ENCODE results near the gene LACTBL1.
"Not testable (repeated sequence)": the region's sequence is repeated elsewhere in the genome, so short reads cannot be mapped to it uniquely, and the experiment has no call there.

Gene LACTBL1

DNA sequence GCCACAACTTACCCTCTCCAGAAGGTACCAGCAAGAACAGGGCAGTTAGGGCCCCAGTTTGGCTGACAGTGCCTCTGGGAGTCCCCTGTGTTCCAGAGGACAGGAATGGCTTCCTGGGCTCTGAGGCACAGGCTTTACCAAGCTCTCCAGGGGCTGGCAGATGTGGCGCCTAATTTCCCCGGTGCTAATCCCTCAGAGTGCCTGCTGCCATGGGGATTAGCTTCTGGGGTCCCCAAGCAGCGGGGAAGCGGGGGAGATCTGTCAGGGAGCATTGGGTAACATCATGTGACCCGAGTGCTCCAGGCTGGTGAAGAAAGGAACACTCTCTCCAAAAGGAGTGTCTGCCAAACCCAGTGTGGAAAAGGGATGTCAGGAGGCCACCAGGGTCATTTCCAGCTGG is at the start of gene LACTBL1:
LACTBL1 (minus strand) TSS at position 107 of the 400 bp plus-strand sequence. CDS start 550 bp downstream, outside the sequence.
- H3K4me3 ChIP-seq (ENCODE audit: low read length), result no peak within 1 kb of the TSS
- no peaks in the 10 kb centered on the region for H3K9me3 ChIP-seq (ENCODE audit: control insufficient read depth, low read length)
- H3K36me3 ChIP-seq (ENCODE audit: control insufficient read depth, insufficient read depth, low read length), result no peaks in the 10 kb centered on the region
- H3K4me1 ChIP-seq (ENCODE audit: control insufficient read depth, insufficient read depth, low read length), result no peaks in the 10 kb centered on the region
- no peak within 1 kb of the TSS for H3K9ac ChIP-seq (ENCODE audit: low read length)
- peaks cover 23% of the 10 kb centered on the region for H3K27me3 ChIP-seq (ENCODE audit: control insufficient read depth, insufficient read depth, low read length)

GRCh38 chr1:23021834-23022233 is 49.2 kb upstream of the LACTBL1 start:
- Histone ChIP-seq H3K4me3 (ENCODE audit: low read length) (no peak overlapping the region), H3K4me1 (ENCODE audit: control insufficient read depth, insufficient read depth, low read length) (no peaks in the 10 kb centered on the region), H3K27me3 (ENCODE audit: control insufficient read depth, insufficient read depth, low read length) (no peaks in the 10 kb centered on the region), H3K9me3 (ENCODE audit: control insufficient read depth, low read length) (no peaks in the 10 kb centered on the region), H3K9ac (ENCODE audit: low read length) (no peak overlapping the region), H3K36me3 (ENCODE audit: control insufficient read depth, insufficient read depth, low read length) (no peaks in the 10 kb centered on the region)

- H3K9ac ChIP-seq (ENCODE audit: low read length), result no peak overlapping the region
- H3K4me1 ChIP-seq (ENCODE audit: control insufficient read depth, insufficient read depth, low read length), result no peaks in the 10 kb centered on the region
- peak overlapping the region; percentile 83 for H3K4me3 ChIP-seq (ENCODE audit: low read length)
- H3K9me3 ChIP-seq (ENCODE audit: control insufficient read depth, low read length), result no peaks in the 10 kb centered on the region
- no peaks in the 10 kb centered on the region for H3K27me3 ChIP-seq (ENCODE audit: control insufficient read depth, insufficient read depth, low read length)
- no peaks in the 10 kb centered on the region for H3K36me3 ChIP-seq (ENCODE audit: control insufficient read depth, insufficient read depth, low read length)
Measured at GRCh38 chr1:23020706-23021405, 48.2 kb upstream of the LACTBL1 start.

DNA sequence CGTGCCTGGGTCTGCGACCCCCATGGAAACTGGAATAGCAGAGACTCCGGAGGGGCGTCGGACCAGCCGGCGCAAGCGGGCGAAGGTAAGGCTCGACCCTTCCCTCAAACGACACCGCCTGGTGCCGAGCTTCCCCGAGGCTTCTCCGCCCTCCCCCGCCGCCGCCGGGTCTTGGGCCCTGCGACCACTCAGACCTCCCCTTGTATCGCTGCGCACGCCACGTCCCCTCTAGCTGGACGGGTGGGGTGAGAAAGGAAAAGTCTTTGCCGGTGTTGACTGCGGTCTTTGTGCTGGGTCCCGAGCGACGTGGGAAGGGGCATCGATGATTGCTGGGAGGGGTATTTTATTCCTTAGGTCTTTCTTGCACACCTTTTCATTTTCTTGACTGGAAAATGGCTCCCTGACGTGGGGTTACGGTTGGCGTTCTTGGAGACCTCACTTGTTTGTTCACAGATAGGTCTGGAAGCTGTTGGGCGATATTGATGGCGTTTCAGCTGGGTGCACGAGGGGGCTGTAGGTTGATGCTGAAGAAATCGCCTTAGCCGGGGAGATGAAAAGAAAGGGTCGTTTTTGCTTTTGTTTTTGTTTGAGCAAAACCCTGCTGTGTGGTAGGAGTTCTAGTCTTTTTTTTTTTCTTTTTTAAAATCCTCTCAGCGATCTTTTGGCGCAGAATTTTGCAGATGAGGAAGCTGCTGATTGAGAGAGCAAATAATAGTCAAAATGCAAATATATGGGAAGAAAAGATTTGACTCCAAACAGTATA is 47.4 kb upstream of the LACTBL1 start:
- Histone ChIP-seq H3K27me3 (ENCODE audit: control insufficient read depth, insufficient read depth, low read length) (no peaks in the 10 kb centered on the region), H3K4me3 (ENCODE audit: low read length) (peak overlapping the region; percentile 83), H3K9me3 (ENCODE audit: control insufficient read depth, low read length) (no peaks in the 10 kb centered on the region), H3K9ac (ENCODE audit: low read length) (peak overlapping the region; percentile 85), H3K4me1 (ENCODE audit: control insufficient read depth, insufficient read depth, low read length) (no peaks in the 10 kb centered on the region), H3K36me3 (ENCODE audit: control insufficient read depth, insufficient read depth, low read length) (no peaks in the 10 kb centered on the region)

DNA sequence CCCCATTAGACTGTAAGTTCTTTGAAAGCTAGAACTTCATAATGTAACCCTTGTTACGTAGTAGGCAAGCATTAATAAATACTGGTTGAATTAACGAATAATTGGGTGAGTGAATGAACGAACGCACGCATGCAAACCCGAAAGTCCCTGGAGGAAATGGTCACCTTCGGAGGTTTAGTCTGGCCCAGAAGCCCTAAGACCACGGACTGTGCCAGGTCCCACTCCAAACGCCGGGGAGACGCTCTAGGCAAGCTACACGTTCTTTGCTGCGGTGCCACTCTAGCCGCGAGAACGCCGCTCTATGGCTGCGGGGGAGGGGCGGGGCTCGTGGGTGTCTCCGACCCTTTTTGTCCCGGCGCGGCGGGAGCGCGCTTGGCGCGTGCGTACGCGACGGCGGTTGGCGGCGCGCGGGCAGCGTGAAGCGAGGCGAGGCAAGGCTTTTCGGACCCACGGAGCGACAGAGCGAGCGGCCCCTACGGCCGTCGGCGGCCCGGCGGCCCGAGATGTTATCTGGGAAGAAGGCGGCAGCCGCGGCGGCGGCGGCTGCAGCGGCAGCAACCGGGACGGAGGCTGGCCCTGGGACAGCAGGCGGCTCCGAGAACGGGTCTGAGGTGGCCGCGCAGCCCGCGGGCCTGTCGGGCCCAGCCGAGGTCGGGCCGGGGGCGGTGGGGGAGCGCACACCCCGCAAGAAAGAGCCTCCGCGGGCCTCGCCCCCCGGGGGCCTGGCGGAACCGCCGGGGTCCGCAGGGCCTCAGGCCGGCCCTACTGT is 46.6 kb upstream of the LACTBL1 start, which contains the start of gene KDM1A:
KDM1A (plus strand) TSS at position 375 of the 769 bp plus-strand sequence; CDS start at position 504, 129 bp downstream.
- Histone ChIP-seq H3K4me1 (ENCODE audit: control insufficient read depth, insufficient read depth, low read length) (no peaks in the 10 kb centered on the region), H3K9me3 (ENCODE audit: control insufficient read depth, low read length) (no peaks in the 10 kb centered on the region), H3K9ac (ENCODE audit: low read length) (peak within 1 kb of the TSS; percentile 85), H3K4me3 (ENCODE audit: low read length) (peak within 1 kb of the TSS; percentile 83), H3K27me3 (ENCODE audit: control insufficient read depth, insufficient read depth, low read length) (no peaks in the 10 kb centered on the region), H3K36me3 (ENCODE audit: control insufficient read depth, insufficient read depth, low read length) (no peaks in the 10 kb centered on the region)

GRCh38 chr1:23018661-23019093 is 46.0 kb upstream of the LACTBL1 start:
- Histone ChIP-seq H3K9me3 (ENCODE audit: control insufficient read depth, low read length) (no peaks in the 10 kb centered on the region), H3K9ac (ENCODE audit: low read length) (peak overlapping the region; percentile 85), H3K4me1 (ENCODE audit: control insufficient read depth, insufficient read depth, low read length) (no peaks in the 10 kb centered on the region), H3K36me3 (ENCODE audit: control insufficient read depth, insufficient read depth, low read length) (no peaks in the 10 kb centered on the region), H3K4me3 (ENCODE audit: low read length) (peak overlapping the region; percentile 83), H3K27me3 (ENCODE audit: control insufficient read depth, insufficient read depth, low read length) (no peaks in the 10 kb centered on the region)

DNA sequence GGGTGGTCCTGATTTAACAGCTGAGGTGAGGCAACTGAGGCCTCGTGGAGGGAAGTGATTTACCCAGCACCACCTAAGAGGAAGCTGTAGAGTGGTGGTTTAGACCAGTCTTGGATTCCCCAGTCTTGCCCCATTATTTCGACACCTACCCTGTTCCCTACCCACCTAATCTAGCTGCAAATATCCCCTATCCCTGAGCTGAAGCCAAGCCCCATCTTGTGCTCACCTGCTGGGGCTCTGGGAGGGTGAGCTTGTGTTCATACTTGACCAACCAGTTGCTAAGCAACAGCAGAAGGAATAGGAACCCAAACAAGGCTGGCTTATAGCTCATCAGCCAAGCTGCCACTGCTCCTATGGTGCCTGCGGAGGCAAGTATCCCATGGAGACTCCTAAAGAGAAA is 41.0 kb upstream of the LACTBL1 start:
- Histone ChIP-seq H3K9me3 (ENCODE audit: control insufficient read depth, low read length) (no peaks in the 10 kb centered on the region), H3K4me3 (ENCODE audit: low read length) (no peak overlapping the region), H3K36me3 (ENCODE audit: control insufficient read depth, insufficient read depth, low read length) (no peaks in the 10 kb centered on the region), H3K27me3 (ENCODE audit: control insufficient read depth, insufficient read depth, low read length) (no peaks in the 10 kb centered on the region), H3K9ac (ENCODE audit: low read length) (no peak overlapping the region), H3K4me1 (ENCODE audit: control insufficient read depth, insufficient read depth, low read length) (no peaks in the 10 kb centered on the region)

GRCh38 chr1:23010025-23010424 is 37.4 kb upstream of the LACTBL1 start:
- not testable (repeated sequence) for H3K9ac ChIP-seq (ENCODE audit: low read length); H3K4me1 ChIP-seq (ENCODE audit: control insufficient read depth, insufficient read depth, low read length); H3K9me3 ChIP-seq (ENCODE audit: control insufficient read depth, low read length)

GRCh38 chr1:23008901-23009300 is 36.2 kb upstream of the LACTBL1 start:
- Histone ChIP-seq H3K4me3 (ENCODE audit: low read length) (no peak overlapping the region), H3K36me3 (ENCODE audit: control insufficient read depth, insufficient read depth, low read length) (no peaks in the 10 kb centered on the region), H3K9ac (ENCODE audit: low read length) (no peak overlapping the region), H3K4me1 (ENCODE audit: control insufficient read depth, insufficient read depth, low read length) (no peaks in the 10 kb centered on the region), H3K27me3 (ENCODE audit: control insufficient read depth, insufficient read depth, low read length) (no peaks in the 10 kb centered on the region), H3K9me3 (ENCODE audit: control insufficient read depth, low read length) (no peaks in the 10 kb centered on the region)

More at GRCh38 chr1:23010025-23010424, 37.4 kb upstream of the LACTBL1 start:
- H3K27me3 ChIP-seq (ENCODE audit: control insufficient read depth, insufficient read depth, low read length); H3K36me3 ChIP-seq (ENCODE audit: control insufficient read depth, insufficient read depth, low read length); H3K4me3 ChIP-seq (ENCODE audit: low read length): not testable (repeated sequence)

GRCh38 chr1:23007106-23007505 is 34.4 kb upstream of the LACTBL1 start:
- H3K9ac ChIP-seq (ENCODE audit: low read length), result no peak overlapping the region
- no peak overlapping the region for H3K4me3 ChIP-seq (ENCODE audit: low read length)
- no peaks in the 10 kb centered on the region for H3K27me3 ChIP-seq (ENCODE audit: control insufficient read depth, insufficient read depth, low read length)
- H3K9me3 ChIP-seq (ENCODE audit: control insufficient read depth, low read length), result no peaks in the 10 kb centered on the region
- H3K36me3 ChIP-seq (ENCODE audit: control insufficient read depth, insufficient read depth, low read length), result no peaks in the 10 kb centered on the region
- H3K4me1 ChIP-seq (ENCODE audit: control insufficient read depth, insufficient read depth, low read length), result no peaks in the 10 kb centered on the region

DNA sequence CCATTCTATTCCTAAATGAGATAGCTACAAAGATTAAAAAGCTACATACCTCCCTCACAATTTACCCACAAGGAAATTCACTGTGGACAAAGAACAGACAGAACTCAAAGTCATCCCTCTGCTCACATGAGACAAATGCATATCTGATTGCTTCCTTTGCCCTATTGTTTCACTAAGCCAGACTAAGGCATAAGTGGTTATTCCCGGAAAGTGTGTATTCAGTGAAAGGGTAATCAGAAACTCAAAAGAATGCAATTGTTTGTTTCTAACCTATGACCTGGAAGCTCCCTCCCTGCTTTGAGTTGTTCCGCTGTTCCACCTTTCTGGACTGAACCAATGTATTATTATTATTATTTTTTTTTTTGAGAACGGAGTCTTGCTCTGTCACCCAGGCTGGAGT is 32.1 kb upstream of the LACTBL1 start:
- not testable (repeated sequence) for H3K9ac ChIP-seq (ENCODE audit: low read length); H3K9me3 ChIP-seq (ENCODE audit: control insufficient read depth, low read length); H3K4me3 ChIP-seq (ENCODE audit: low read length); H3K27me3 ChIP-seq (ENCODE audit: control insufficient read depth, insufficient read depth, low read length); H3K4me1 ChIP-seq (ENCODE audit: control insufficient read depth, insufficient read depth, low read length); H3K36me3 ChIP-seq (ENCODE audit: control insufficient read depth, insufficient read depth, low read length)

DNA sequence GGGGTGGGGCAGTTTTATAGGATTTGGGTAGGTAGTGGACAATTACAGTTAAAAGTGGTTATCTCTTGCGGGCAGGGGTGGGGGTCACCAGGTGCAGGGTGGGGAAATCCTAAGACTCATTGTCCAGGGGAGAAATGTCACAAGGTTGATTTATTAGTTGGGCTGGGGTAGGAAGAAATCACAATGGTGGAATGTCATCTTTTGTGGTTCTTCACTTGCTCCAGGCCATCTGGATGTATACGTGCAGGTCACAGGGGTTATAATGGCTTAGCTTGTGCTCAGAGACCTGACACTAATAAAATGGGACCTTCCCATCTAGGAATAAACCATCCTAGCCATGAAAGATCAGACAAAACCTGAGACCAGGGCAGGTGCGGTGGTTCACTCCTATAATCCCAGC is 31.4 kb upstream of the LACTBL1 start:
- Histone ChIP-seq H3K27me3 (ENCODE audit: control insufficient read depth, insufficient read depth, low read length) (no peaks in the 10 kb centered on the region), H3K9me3 (ENCODE audit: control insufficient read depth, low read length) (no peaks in the 10 kb centered on the region), H3K4me1 (ENCODE audit: control insufficient read depth, insufficient read depth, low read length) (no peaks in the 10 kb centered on the region), H3K9ac (ENCODE audit: low read length) (no peak overlapping the region), H3K4me3 (ENCODE audit: low read length) (no peak overlapping the region), H3K36me3 (ENCODE audit: control insufficient read depth, insufficient read depth, low read length) (no peaks in the 10 kb centered on the region)

All from mucosa of stomach (tissue), 1 donor.